G401.6 (cell line): Measurements from ENCODE around the gene EPB41L5.
"Not testable (repeated sequence)": the region's sequence is repeated elsewhere in the genome, so short reads cannot be mapped to it uniquely, and the experiment has no call there.

Source experiments
- FAIRE-seq: peaks from 2 replicates; lab custom pipeline; 2012; peaks lifted over from hg19 to GRCh38; lab: Jason Lieb, UNC

The EPB41L5 gene

DNA sequence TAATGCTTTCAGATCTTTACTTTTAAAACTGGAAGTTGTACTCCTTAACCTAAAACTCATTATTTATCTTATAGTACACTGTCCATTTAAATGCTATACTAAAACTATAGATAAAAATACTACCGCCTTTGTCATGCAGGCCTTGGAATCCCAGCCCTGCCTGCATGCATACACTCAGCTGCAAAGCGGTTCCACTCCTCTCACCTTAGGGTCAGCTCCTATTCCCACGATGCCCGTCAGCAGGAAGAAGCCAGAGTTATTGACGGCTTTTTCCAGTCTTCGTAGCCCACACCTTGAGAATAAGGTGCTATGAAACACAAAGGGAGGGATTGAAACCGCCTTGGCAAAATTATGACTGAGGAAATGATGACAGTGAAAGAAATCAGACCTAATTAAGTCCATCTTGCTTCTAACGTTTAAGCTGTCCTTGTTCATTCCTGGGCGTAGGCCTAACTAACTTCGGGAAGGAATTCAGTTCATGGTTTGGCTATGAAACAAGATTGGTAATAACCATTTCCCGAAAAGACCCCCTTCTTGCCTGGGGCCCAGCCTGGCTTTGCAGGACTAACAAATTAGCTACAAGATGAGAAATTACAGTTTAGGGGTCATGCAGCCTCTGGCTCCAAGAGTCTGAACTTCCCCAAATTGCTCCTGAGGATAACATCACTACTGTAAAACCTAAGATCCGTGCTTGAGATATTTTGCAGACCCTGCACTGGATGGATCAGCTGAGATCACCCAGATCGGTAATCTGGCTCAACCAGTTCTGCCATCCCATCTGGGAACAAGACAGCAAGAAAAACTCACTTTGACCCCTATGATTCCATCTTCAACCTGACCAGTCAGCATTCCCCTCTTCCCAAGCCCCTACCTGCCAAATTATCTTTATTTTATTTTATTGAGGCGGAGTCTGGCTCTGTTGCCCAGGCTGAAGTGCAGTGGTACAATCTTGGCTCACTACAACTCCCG, 17.1 kb downstream of the EPB41L5 start:
- no peak for FAIRE-seq

DNA sequence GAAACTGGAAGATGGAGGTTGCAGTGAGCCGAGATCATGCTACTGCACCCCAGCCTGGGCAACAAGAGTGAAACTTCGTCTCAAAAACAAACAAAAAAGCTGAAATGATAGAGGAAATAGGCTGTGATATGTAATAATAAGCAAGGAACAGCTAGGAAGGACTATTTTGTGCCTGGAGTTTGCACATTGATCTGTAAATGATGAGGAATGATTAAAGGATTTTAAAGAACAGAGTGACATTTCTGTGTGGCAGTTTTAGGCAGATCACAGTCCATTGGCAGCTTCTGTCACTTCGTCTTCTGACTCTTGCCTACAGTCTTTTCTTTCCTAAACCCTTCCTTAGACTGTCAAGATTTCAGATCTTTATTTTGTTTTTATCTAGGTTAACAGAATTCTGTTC, 19.4 kb downstream of the EPB41L5 start:
- FAIRE-seq = no peak

DNA sequence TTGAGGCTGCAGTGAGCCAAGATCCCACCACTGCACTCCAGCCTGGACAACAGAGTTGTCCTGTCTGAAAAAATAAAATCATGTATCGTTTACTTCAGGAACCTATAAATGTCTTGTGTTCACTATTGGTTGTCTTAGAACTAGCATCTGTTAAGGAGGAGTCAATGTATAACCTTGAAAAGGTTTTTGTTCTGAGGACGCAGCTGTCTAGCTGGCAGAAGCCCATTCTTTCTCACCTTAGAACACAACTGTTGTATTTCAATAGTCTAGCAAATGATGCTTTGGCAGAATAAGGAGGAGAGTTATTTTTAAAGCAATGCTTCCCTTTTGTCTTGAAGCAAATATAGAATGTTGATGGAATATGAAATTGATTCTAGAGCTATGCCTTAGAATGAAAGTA, 21.1 kb downstream of the EPB41L5 start:
- no peak for FAIRE-seq

DNA sequence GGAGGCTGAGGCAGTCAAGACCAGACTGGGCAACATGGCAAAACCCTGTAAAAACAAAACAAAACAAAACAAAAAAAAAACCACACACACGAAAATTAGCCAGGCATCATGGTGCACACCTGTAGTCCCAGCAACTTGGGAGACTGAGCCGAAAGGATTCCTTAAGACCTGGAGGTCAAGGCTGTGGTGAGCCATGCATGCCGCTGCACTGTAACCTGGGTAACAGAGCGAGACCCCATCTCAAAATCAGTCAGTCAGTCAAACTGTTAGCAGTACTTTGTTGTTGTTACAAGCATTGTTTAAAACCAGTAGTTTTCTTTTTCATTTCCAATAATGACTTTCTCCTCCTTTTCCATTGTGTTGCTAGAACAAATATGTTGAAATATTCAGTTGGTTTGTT, 21.7 kb downstream of the EPB41L5 start:
- no peak for FAIRE-seq

DNA sequence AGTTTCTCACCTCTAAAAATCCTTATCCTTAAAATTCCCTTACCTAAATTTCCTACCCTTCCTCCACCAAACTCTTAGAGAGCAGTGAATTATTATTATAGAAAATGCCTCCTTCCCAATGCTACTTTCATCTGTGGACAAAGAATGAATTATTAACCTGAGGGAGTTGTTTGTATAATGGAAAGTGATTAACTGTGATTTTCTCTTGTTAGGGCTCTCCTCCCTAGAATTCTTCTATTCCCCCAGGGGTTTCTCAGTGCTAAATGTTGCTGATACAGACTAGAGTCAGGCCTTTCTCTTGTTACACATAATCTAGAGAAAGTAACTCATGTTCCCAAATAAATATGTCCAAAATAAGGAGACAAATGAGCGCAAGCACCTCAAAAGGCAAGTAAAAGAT, 23.3 kb downstream of the EPB41L5 start:
- FAIRE-seq = no peak

DNA sequence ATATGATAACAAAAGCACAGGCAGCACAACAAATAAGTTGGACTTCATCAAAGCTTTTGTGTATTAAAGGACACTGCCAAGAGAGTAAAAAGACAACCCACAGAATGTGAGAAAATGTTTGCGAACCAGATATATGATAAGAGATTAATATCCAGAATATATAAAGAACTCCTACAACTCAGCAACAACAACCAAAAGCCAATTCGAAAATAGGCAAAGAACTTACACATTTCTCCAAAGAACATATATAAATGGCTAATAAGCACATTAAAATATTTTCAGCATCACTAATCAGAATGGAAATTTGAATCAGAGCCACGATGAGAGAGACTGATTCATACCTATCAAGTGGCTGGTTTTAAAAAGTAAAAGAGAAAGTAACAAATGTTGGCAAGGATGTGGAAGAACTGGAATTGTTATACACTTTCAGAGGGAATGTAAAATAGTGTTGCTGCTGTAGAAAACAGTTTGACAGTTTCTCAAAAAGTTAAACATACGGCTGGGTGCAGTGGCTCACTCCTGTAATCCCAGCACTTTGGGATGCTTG, 25.2 kb downstream of the EPB41L5 start:
- FAIRE-seq = no peak

DNA sequence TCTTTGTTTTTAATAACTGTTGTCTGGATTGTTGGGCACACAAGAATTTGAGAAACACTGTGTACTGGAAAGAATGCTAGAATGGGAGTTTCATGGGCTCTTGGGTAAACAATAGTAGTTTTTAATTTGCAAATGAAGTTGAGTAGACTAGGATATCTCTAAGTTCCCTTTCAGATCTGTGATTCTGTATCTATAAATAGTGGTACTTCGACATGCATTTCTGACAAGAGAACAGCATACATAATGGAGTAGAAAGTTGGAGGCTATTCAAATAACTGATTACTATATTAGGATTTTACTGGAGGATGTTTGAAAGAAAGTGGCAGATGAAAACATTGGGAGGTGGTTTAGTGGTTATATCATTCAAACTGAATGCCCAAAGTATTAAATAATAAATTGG, 29.5 kb downstream of the EPB41L5 start:
- no peak for FAIRE-seq

DNA sequence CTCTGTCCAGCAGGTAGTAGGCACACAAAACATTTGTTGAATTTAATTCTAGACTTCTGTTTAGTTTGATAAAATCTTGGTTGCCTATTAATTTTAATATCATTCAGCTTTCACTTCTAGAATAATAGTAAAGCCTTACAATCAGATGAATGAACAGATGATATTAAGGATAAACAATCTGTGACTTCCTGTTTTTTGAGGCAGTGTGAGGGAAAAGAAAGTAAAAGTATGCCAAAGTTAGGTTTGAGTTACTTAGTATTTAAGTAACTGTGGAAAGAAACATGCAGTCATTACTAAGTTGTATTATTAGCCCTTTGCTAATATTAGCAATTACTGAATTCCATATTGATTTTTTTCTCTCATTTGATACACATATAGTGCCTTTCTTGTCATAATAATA, 31.5 kb downstream of the EPB41L5 start:
- no peak for FAIRE-seq

DNA sequence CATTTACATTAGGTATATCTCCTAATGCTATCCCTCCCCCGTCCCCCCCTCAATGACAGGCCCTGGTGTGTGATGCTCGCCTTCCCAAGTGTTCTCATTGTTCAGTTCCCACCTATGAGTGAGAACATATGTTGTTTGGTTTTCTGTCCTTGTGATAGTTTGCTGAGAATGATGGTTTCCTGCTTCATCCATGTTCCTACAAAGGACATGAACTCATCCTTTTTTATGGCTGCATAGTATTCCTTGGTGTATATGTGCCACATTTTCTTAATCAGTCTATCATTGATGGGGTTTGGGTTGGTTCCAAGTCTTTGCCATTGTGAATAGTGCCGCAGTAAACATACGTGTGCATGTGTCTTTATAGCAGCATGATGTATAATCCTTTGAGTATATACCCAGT, 32.9 kb downstream of the EPB41L5 start:
- not testable (repeated sequence) for FAIRE-seq

DNA sequence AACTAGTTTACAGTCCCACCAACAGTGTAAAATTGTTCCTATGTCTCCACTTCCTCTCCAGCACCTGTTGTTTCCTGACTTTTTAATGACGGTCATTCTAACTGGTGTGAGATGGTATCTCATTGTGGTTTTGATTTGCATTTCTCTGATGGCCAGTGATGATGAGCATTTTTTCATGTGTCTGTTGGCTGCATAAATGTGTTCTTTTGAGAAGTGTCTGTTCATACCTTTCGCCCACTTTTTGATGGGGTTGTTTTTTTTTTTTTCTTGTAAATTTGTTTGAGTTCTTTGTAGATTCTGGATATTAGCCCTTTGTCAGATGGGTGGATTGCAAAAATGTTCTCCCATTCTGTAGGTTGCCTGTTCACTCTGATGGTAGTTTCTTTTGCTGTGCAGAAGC, 33.4 kb downstream of the EPB41L5 start:
- not testable (repeated sequence) for FAIRE-seq

DNA sequence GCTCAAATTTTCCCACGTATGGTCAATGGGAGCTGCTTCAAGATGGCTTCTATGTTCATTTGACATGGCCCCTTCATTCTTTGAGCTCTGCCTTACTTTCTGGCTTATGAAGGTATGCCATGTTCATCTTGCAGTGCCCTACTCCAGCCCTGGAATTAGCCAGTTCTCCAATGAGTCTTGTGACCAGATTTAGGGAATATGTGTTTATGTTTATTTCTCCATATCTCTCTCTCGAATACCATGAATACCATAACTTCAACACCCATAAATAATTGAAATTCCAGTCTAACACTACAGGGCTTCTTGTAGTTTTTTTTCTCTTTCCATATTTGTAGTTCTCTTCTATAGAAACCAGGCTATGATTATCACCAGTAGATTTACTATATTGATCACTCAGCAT, 39.7 kb downstream of the EPB41L5 start:
- FAIRE-seq = no peak

DNA sequence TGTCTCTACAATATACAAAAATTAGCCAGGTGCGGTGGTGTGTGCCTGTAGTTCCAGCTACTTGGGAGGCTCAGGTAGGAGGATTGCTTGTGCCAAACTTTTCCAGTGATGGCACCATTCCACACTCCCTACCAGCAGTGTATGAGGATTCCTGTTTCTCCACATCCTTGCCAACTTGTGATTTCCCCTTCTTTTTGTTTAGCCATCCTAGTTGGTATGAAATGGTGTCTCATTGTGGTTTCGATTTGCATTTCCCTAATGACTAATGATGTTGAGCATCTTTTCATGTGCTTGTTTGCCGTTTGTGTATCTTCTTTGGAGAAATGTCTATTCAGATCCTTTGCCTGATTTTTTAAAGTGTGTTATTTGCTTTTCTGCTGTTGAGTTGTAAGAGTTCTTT, 41.0 kb downstream of the EPB41L5 start:
- FAIRE-seq = no peak

DNA sequence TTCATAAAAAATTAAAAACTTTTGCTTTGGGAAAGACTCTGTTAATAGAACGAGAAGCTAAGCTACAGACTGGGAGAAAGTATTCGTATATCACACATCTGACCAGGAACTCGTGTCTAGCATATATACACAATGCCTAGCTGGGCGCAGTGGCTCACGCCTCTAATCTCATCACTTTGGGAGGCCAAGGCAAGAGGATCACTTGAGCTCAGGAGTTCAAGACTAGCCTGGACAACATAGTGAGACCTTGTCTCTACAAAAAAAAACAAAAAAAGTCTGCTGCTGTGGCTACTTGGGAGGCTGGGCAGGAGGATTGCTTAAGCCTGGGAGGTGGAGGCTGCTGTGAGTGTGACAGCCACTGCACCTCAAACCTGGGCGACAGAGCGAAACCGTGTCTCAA, 46.6 kb downstream of the EPB41L5 start:
- no peak for FAIRE-seq

DNA sequence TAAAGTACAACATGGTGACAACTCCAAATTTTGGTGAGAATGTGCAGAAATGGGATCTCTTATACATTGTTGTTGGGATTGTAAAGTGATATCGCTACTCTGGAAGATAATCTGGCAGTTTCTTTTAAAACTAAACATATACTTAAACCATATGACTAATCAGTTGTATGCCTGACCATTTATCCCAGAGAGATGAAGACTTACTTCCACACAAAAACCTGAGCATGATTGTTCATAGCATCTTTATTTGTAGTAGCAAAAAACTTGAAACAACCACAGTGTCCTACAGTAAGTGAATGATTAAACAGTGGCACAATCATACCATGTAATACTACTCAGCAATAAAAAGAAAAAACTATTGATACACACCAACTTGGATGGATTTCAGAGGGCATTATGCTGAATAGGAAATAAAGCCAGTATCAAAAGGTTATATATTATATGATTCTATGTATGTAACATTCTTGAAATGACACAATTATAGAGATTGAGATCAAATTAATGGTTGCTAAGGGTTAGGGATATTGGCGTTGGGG, 47.3 kb downstream of the EPB41L5 start:
- no peak for FAIRE-seq

DNA sequence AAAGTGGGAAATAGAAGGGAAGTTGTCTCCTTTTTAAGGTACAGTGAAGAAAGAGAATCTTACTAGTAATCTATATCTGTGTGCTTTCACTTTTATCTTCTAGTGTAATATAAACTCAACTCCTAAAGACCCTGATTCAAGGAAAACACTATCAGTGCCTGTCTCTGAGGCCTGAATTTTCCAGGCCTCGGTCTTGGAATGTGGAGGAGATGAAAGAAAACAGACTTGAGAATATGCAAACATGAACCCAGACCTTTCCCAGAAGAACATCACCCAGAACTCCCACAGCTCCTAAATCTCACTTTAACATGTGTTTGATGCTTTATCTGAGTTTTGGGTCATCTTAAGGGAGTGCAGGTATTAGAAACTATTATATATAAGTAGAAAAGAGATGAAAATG, 51.8 kb downstream of the EPB41L5 start:
- no peak for FAIRE-seq

DNA sequence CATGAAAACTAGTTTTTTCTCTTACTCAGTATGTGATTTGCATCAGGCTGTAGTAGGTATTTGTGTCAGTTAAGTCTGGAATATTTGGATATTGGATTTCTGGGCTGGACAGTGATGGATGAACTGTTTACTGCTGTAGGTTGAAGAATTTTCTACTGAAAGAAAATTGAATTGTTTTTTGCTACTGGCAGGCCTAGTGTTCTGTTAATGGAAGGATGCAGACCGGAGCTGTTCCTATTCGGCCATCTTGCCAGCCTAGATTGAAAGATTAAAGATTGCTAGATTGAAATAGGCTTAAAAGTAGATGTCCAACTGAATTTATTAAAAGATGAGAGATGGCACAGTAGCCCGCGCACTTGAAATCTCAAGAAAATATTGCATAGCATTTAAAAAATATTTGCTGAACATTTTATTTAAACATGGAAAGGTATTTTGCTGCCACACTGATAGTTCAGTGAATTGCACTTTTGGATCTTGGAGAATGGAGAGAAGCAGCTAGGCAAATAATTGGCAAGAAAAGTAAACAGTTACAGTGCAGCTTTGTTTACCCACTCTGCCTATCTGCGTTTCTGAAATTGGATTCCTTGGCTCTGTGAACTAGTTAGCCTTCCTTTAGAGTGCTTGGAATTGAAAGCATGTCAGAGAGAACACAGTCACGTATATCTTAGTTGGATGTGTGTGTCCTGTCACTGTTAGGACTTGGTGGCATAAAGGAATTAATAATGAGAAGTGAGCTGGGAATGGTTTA, 54.1 kb downstream of the EPB41L5 start:
- no peak for FAIRE-seq

DNA sequence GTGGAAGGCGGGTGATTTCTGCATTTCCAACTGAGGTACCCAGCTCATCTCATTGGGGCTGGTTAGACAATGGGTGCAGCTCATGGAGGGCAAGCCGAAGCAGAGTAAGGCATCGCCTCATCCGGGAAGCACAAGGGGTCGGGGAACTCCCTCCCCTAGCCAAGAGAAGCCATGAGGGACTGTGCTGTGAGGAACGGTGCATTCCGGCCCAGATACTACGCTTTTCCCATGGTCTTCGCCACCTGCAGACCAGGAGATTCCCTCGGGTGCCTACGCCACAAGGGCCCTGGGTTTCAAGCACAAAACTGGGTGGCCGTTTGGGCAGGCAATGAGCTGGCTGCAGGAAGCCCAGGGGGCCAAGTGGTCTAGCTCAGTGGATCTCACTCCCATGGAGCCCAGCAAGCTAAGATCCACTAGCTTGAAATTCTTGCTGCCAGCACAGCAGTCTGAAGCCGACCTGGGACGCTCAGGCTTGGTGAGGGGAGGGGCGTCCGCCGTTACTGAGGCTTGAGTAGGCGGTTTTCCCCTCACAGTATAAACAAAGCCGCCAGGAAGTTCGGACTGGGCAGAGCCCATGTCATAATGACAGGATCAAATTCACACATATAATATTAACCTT, 55.3 kb downstream of the EPB41L5 start:
- FAIRE-seq = not testable (repeated sequence)

DNA sequence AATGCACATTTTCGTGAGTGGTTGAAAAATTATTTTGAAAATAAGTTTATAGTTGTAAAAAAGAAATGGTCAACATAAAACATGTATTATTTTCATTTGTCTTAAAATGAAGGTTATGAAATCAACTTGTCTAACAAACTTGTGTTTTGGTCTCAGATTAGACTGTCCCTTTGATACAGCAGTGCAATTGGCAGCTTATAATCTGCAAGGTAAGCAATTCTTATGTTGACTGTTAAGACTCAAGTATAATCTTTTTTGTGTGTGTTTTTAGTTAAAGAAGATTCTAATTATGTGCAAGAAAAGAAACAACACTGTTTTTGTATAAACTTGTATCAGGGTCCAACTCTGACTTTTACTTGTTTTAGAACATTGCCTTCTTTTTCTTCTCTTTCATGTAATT, 62.7 kb downstream of the EPB41L5 start:
- FAIRE-seq = peak; percentile 44

DNA sequence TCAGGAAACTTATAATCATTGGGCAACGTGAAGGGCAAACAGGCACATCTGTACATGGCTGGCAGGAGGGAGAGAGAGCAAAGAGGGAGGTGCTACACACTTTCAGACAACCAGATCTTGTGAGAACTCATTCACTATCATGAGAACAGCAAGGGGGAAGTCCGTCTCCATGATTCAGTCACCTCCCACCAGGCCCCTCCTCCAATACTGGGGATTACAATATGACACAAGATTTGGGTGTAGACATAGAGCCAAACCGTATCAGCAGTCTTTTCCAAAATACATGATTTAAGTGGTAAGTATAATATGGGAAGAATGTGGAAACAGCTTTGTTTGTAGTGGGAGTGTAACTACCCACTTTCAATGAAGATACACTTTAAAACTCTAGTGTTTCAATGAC, 65.0 kb downstream of the EPB41L5 start:
- no peak for FAIRE-seq

DNA sequence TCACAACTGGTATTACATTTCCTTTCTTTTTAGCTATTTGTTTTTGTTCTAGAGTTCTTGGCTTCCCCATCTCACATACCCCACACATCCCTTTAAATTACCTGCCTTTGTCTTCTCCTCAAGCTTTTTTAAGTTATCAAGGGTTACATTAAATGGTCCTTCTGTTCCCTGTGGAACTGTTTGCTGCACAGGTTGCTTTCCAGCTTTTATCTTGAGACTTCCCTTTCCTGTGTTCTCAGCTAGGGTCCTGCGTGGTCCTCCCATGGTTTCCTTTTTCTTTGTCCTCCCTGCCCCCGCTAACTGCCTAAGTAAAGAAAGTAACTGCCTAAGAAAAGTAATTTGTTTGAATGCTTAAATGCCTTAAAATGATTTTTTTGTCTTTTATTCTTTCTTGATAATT, 66.8 kb downstream of the EPB41L5 start:
- no peak for FAIRE-seq

DNA sequence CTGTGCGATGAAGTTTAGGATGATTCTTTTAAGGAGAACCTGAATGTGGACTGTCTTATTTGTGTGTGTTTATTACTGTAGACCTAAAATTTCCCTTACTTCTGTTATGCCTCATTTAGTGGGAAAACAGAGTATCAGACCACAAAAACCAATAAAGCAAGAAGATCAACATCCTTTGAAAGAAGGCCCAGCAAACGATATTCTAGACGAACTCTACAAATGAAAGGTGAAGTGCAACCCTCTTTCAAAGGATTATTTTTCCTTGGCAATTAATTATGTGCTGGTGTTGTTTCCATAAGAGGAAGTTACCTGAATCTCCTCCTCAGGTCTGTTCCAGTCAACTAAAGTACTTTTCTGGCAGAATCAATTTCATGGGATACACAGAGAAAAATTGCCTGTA, 78.6 kb downstream of the EPB41L5 start:
- FAIRE-seq = no peak

DNA sequence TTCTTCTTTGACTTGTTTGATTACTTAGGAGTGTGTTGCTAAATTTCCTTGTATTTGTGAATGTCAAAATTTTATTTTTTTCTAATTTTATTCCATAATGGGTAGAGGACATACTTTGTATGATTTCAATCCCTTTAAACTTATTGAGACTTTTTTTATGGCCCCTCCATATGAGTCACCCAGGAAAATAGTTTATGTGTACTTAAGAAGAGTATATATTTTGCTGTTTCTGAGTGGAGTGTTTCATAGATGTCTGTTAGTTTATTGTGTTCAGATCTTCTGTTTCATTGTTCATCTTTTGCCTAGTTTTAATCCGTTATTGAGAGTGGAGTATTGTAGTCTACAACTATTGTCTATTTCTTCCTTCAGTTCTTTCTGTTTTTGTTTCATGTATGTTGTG, 81.9 kb downstream of the EPB41L5 start:
- peak; percentile 51 for FAIRE-seq

DNA sequence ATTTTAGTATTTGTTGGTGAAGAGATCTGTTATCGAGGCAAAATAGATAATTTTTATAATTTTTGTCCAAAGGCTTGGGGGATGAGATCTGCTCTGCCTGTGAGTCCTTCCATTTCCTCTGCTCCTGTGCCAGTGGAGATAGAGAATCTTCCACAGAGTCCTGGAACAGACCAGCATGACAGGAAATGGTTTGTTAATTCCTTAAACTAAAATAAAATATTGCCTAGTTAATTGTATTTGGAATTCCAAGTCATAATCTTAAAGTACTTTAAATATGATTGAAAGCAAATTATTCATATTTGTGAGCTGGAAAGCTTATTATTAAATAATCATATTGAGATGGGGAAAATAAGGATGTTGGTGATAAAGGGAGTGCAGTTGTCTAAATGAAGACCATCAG, 87.8 kb downstream of the EPB41L5 start:
- no peak for FAIRE-seq
